Hippocampal formation (tissue), 2 donors: ENCODE data around the gene RPP14.
"Not testable (repeated sequence)": the region's sequence is repeated elsewhere in the genome, so short reads cannot be mapped to it uniquely, and the experiment has no call there.

Experiments used
- DNase-seq, 2 donors: peaks; one replicate each; lab custom pipeline; 2025; lab: John Stamatoyannopoulos, UW

The RPP14 gene

DNA sequence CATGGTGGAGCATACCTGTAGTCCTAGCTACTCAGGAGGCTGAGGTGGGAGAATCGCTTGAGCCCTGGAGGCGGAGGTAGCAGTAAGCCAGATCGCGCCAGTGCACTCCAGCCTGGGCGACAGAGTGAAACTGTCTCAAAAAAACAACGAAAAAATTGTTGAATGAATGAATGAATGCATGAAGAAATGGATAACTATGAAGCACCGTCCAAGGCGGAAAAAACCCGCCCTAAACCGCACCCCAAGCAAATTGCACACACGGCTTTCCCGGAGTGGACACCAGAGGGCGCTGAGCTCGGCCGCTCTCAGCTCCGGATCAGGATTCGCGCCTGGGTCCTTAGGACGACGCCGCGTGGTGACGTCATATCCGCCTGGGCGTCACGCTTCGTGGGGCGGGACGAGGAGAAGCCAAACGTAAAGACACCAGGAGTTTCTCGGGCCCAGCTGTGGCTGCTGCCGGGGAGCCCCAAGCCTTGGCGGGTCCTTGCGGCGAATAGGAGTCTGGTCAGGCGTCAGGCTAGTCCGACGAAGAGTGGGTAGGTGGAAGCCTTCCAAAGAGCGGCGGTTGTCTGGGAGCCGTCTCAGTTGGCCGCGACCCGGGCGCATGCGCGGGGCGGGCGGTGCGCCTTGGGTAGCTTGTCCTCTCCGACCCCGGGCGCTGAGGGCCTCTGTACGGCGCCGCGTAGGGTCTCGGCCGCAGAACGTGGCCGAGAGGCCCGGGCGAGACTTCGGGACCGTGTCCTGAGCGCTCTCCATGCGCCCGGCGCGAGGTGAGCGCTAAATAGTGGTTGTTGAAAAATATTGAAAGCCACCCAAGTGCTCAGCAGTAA is at the start of gene RPP14, which contains the start of gene HTD2:
Gene RPP14, plus strand, starts transcription at position 364 of the 830 bp plus-strand sequence. CDS start 4,085 bp downstream, outside the sequence.
Gene HTD2, plus strand, starts transcription at position 639 of the 830 bp plus-strand sequence. CDS start 11,094 bp downstream, outside the sequence.
- peak; percentile 93 for DNase-seq

DNA sequence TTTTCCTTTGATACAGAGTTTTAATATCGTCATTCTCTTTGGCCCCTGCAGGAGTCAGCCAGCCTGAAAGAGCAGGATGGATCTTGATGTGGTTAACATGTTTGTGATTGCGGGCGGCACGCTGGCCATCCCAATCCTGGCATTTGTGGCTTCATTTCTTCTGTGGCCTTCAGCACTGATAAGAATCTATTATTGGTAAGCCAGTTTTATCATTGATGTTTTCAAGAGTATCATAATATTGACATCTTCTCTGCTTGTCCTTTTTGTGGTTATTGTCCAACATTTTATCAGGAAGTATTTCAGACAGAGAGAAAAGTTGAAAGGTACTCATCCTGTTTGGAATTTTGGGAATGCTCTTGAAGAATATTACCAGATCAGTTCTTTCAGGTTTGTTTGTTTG is 49.5 kb upstream of the RPP14 start:
- no peak for DNase-seq

DNA sequence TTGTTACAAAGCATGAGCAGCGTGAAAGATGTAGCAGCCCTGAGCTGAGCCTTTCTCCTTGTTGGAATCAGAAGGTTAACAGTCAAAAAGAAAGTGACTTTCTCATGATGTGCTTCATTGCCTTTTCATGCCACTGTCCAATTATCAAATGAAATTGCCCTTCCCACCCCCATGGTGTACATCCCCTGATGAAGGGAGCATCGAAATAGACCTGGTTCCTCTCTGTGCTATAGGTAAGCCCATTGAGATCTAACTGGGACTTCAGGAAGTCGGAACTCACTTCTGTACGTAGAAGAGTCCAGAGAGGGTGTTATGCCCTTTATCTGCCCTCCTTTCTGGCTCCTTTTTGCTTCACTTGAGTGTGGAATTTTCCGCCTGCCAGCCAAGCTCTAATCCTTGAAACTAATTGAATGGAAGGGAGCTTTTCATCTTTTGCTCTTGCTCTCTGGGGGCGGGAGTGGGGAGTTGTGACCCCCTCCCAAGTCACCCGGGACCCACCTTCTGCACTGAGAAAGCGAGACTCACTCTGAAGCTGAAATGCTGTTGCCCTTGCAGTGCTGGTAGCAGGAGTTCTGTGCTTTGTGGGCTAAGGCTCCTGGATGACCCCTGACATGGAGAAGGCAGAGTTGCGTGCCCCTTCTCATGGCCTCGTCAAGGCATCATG is 47.5 kb upstream of the RPP14 start:
- no peak for DNase-seq

DNA sequence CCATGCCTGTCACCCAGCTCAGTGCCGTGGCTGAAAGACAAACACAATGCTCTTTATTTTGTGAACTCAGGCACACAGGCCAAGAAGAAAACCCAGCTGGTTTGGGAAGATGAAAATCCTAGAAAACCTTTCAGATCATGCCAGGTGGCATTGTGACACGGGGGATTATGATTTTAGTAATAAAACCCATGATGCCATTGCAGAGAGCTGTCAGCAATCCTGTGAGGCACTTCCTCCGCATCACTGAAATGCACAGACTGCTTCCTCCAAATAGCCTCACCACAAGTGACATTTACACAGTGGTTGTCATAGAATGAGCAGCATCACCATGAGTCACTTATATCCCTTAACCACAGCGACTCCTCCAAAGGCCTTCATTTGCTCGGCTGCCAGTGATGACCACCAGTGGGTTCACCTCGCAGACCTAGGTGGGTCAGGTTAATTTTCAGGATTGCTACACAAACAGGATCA is 45.7 kb upstream of the RPP14 start:
- DNase-seq = peak in 1 of 2 donors; percentile 50

DNA sequence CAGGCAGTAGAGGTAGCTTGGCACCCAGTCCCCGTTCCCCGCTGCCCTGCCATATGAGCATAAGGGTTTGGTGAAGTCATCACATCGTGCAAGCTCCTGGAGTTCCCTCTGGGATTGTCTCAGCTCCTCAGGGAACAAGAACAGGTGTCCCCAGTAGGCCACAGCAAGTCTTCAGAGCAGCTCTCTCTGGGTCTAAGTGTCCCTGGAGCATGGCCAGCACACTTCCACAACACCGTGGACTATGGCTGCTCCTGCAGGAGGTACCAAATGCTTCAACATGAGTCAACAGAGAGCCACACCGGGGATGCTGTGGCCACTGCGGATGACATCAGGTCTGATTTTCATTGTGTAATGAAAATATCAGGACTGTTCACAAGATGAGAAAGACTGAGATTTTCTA is 45.3 kb upstream of the RPP14 start:
- no peak for DNase-seq

DNA sequence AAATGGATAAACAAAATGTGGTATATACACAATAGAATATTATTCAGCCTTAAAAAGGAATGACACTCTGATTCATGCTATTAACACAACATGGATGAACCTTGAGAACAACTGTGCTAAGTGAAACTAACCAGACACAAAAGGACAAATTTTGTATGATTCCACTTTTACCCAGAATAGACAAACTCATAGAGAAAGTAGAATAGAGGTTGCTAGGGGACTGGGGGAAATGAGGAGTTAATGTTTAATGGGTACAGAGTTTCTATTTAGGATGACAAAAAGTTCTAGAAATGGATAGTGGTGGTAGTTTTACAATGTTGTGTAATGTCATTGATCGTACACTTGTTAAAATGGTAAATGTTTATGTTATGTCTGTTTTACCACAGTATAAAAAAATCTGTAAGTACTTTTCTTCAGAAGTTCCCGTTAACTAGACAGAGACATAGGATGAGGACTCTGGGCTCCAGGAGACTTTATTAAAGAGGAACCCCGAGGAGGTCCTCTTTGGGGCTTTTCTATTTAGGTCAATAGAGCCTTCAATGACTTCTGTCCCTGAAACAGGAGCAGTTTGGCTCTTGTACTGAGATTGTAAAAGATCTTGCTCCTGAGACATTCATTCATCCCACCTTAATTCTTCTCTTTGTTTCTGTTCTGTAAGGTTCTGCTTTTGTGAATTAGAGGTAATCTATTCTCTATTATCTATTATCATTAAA is 43.9 kb upstream of the RPP14 start:
- DNase-seq = no peak

DNA sequence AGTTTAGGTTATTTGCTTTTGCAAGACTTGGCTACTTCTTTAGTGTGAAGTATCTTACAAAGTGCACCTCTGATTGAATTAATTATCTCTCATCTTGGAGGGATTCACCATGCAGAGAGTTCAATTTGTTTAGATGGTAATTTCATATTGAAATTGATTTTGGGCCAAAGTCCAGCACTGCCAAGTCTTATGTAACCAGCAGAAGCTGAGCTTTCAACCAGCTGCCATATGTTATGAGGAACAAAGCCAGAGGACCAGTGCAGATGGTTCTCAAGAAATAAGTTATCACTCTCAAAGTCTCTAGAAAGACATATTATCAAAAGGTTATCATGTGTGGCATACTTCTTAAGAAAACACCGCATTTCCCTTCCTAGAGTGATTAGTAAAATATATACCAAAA is 39.5 kb upstream of the RPP14 start:
- peak in 1 of 2 donors; percentile 44 for DNase-seq

DNA sequence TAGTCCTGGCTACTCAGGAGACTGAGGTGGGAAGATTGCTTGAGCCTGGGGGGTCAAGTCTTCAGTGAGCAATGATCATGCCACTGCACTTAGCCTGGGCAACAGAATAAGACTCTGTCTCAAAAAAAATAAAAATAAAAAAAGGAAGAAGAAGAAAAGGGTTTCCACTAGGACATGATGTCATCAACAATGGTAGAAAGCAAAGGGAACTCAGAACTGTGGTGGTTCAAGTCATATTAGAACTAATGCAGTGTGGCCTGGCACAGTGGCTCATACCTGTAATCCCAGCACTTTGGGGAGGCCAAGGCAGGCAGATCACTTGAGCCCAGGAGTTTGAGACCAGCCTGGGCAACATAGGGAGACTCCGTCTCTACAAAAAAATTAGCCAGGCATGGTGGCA is 38.5 kb upstream of the RPP14 start:
- not testable (repeated sequence) for DNase-seq

DNA sequence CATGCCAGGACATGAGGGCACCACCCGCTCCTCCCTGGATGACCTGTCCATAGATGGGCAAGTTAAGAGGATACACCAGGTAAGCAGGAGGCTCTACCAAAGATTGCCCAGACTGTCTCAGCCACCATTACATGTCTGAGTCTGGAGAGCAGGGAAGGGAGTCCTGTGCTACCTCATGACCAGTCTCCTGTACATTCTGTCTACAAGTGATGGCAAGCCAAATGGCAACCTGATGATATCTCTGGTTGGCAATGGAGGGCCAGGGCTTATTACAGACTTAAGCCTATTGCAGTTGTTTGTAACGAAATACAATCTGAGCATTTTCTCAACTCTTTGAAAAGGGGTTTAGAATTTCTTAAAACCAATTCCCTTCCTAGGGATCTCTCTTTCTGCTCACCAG is 36.7 kb upstream of the RPP14 start:
- no peak for DNase-seq

DNA sequence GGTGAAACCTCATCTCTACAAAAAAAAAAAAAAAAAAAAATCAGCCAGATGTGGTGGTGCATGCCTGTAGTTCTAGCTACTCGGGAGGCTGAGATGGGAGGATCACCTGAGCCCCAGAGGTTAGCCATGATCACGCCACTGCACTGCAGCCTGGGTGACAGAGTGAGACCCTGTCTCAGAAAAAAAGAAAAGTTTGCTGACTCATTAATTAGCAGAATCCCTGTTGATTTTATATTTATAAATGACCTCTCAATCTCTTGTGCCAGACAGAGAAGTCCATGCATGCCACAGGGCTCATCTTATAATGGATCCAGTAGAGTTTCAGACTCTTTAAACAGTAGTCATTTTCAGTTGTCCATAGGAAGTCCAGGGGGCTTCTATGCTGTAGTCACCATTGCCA is 35.6 kb upstream of the RPP14 start:
- DNase-seq = no peak

DNA sequence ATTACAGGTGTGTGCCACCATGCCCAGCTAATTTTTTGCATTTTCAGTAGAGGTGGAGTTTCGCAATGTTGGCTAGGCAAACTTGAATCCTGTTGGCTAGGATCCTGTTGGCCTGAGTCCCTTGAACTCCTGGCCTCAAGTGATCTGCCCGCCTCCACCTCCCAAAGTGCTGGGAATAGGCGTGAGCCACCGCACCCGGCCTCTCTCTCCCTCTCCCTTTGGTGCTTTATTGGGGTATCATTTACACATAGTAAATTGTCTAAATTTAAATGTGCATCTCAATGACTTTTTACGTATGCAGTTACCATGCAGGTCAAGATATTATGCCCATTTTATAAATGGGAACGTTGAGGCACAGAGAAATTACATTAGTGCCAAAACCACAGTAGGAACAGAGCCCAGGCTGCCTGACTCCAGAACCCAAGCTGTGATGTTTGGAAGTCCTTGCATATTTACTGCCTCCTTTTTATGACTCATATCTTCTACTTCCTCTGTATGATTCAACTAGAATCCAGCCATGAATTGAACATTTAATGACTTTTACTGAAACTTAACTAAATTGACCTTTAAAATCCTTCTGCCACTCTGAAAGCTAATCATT is 34.0 kb upstream of the RPP14 start:
- DNase-seq = no peak

DNA sequence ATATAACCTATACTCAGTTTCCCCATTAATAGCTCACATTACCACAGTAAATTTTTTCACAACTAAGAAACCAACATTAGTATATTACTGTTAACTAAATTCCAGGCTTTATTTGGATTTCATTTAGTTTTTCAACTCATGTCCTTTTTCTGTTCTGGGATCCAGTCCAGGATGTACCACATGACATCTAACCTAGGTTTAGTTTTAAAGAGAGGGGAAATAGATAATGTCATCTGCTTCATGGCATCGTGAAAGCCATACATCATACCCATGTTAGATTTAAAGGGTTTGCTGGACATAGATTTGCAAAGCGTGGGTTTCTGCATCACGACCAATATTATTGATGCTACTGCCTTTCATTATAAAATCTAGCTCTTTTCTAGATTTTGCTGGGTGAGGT is 33.2 kb upstream of the RPP14 start:
- DNase-seq = no peak

DNA sequence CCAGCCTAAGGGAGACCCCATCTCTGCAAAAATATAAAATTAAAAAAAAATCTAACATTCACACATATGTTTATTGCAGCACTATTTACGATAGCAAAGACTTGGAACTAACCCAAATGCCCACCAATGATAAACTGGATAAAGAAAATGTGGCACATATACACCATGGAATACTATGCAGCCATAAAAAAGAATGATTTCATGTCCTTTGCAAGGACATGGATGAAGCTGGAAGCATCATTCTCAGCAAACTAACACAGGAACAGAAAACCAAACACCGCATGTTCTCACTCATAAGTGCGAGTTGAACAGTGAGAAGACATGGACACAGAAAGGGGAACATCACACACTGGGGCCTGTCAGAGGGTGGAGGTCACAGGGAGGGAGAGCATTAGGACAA is 32.7 kb upstream of the RPP14 start:
- not testable (repeated sequence) for DNase-seq

DNA sequence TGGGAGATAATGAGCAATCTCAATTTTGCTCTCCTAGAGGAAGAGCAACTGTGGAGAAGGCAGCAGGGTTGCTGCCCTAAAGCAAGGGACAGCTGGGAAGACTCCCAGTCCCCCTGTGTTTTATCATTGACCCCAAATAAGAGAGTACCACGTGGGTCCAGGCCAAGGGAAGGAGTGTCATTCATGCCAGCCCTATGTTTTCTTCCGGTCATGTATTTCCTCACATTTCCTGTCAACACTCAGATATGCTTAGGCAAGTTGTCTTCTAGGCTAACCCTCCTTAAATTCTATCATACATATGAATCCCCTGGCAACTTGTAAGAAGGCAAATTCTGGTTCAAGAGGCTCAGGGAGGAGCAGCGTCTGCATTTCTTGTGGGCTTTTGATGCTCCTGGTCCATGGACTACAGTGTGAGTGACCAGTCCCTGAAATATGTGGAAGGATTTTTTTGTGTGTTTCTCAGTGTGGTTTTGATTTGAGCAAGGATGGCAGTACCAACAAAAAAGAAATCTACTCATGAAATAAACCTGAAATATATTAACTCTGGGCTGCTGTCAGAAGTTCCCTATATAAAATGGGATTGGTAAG is 31.9 kb upstream of the RPP14 start:
- no peak for DNase-seq

DNA sequence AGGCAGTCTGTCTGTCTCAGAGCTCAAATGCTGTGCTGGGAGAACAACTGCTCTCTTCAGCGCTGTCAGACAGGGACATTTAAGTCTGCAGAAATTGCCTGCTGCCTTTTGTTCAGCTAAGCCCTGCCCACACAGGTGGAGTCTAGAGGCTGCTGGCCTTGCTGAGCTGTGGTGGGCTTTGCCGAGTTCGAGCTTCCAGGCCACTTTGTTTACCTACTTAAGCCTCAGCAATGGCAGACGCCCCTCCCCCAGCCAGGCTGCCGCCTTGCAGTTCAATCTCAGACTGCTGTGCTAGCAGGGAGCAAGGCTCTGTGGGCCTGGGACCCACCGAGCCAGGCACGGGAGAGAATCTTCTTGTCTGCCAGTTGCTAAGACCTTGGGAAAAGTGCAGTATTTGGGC is 25.0 kb upstream of the RPP14 start:
- DNase-seq = no peak

DNA sequence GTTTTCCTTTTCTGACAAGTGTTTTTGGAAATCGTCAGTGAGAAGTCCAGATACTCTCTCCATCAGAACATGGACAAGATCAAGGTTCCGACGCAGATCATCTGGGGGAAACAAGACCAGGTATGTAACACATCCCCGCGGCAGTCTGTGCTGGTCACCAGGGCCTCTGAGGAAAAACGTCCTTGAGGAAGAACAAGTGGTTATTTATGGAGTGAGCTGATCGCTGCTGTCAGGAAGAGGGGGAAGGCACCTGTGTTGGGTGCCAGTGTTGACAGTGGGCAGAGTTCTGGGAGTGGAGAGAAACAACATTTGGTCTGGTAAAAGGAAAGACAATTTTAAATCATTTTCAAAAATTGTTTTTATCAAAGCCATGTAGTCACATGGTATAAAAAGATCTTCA is 20.7 kb upstream of the RPP14 start:
- DNase-seq = no peak

DNA sequence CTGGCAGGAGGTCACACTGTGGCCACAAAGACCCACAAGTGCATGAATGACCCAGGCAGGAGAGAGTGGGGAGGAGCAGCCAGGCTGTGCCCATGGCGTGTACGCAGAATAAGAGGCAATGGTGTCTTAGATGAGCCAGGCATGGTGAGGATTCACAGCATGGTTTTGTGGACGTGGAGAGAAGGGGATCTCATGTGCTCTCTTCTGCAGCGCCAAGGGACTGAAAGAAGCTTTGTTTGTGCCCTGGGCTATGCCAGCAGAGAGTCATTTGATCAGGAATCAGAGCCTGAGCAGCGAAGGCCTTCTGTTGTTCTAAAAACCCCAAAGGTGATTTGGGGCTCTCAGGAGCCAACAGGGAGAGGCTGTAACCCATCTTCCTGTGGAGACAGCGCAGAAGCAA is 18.7 kb upstream of the RPP14 start:
- peak; percentile 61 to 86 for DNase-seq

DNA sequence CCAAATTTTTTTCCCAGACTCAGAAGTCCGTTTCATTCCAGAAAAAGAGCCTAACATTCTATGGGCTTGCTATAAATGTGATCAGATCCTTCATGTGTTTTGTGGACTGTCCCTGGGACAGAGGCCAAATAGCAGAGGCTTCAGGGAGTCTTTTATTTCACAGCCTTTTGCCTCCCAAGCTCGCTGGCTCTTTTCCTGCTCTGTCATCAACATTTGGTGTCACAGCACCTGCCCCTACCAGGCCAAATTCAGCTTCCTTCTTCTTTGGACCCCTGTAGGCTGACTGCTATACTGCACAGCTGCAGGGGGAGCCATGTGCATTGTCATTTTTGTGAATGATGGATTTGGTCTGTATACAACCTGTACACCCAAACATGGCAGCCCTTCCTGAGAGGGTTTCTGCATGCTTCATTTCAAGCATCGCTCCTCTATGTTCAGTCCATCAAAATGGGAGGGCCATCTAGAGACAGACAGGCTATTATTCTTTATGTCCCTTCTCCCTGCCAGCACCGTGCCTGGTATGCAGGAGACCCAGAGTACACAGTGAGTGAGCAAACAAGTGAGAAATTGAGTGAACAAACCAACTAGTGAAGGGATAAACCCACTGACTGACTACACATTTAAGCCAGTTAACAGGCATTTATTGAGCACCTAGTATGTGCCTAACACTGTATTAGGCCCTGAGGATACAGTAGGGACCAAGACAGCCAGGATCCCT is 17.9 kb upstream of the RPP14 start:
- no peak for DNase-seq

DNA sequence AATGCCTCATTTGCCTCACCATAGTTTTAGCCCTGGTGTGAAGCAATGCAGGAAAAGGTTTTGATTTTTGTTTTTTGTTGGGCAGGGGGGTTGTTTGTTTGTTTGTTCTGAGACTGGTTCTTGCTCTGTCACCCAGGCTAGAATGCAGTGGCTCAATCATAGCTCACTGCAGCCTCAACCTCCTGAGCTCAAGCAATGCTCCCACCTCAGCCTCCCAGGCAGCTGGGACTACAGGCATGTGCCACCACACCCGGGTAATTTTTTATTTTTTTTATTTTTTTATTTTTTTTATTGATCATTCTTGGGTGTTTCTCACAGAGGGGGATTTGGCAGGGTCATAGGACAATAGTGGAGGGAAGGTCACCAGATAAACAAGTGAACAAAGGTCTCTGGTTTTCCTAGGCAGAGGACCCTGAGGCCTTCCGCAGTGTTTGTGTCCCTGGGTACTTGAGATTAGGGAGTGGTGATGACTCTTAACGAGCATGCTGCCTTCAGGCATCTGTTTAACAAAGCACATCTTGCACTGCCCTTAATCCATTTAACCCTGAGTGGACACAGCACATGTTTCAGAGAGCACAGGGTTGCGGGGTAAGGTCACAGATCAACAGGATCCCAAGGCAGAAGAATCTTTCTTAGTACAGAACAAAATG is 17.0 kb upstream of the RPP14 start:
- not testable (repeated sequence) for DNase-seq

DNA sequence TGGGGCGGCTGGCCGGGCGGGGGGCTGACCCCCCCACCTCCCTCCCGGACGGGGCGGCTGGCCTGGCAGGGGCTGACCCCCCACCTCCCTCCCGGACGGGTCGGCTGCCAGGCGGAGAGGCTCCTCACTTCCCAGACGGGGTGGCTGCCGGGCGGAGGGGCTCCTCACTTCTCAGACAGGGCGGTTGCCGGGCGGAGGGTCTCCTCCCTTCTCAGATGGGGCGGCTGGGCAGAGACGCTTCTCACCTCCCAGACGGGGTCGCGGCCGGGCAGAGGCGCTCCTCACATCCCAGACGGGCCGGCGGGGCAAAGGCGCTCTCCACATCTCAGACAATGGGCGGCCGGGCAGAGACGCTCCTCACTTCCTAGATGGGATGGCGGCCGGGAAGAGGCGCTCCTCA is 15.6 kb upstream of the RPP14 start:
- DNase-seq = not testable (repeated sequence)
